ENCODE data around the gene LIFR. TPM values are rescaled to one million over a fixed set of nuclear protein-coding genes. Genes with fewer than 3 reads are reported as not detected.
A peak's percentile ranks its signal among the peaks of the same experiment; 100 is the strongest.

Gene LIFR
- total RNA-seq, 1 donor from 2014 or later, result 58.0 TPM

- Mint-ChIP-seq H3K36me3 (peaks cover 27% of the 10 kb centered on the region), H3K9me3 (peaks cover 5% of the 10 kb centered on the region), H3K4me3 (no peak overlapping the region), H3K27me3 (ENCODE audit: low read depth) (no peaks in the 10 kb centered on the region), H3K4me1 (peaks cover 24% of the 10 kb centered on the region), H3K27ac (peak overlapping the region; percentile 85)
- no peak for TF ChIP-seq CTCF (IDR thresholded peaks at IDR 0.05; ENCODE audit: unreplicated experiment)
- no peak for DNase-seq (ENCODE audit: low spot score in 2 of 2, unreplicated experiment in 2 of 2)
These were observed 41.4 kb downstream of the LIFR start for GRCh38 chr5:38515092-38515491.

- H3K4me3 Mint-ChIP-seq, result no peak overlapping the region
- TF ChIP-seq CTCF (IDR thresholded peaks at IDR 0.05; ENCODE audit: unreplicated experiment), result no peak
- no peak for DNase-seq (ENCODE audit: low spot score in 2 of 2, unreplicated experiment in 2 of 2)
- peak overlapping the region; percentile 73 for H3K27ac Mint-ChIP-seq
- no peaks in the 10 kb centered on the region for H3K27me3 Mint-ChIP-seq (ENCODE audit: low read depth)
- peaks cover 19% of the 10 kb centered on the region for H3K4me1 Mint-ChIP-seq
- peaks cover 15% of the 10 kb centered on the region for H3K36me3 Mint-ChIP-seq
- H3K9me3 Mint-ChIP-seq, result no peaks in the 10 kb centered on the region
These were observed 47.3 kb downstream of the LIFR start for GRCh38 chr5:38509185-38509584.

GRCh38 chr5:38506302-38506701, 50.1 kb downstream of the LIFR start:
- peaks cover 15% of the 10 kb centered on the region for H3K4me1 Mint-ChIP-seq
- no peaks in the 10 kb centered on the region for H3K9me3 Mint-ChIP-seq
- DNase-seq (ENCODE audit: low spot score in 2 of 2, unreplicated experiment in 2 of 2), result no peak
- H3K27me3 Mint-ChIP-seq (ENCODE audit: low read depth), result no peaks in the 10 kb centered on the region
- no peak overlapping the region for H3K27ac Mint-ChIP-seq
- peaks cover 8% of the 10 kb centered on the region for H3K36me3 Mint-ChIP-seq
- no peak for TF ChIP-seq CTCF (IDR thresholded peaks at IDR 0.05; ENCODE audit: unreplicated experiment)
- H3K4me3 Mint-ChIP-seq, result no peak overlapping the region

GRCh38 chr5:38500573-38501260, 55.7 kb downstream of the LIFR start:
- no peaks in the 10 kb centered on the region for H3K9me3 Mint-ChIP-seq
- H3K27ac Mint-ChIP-seq, result no peak overlapping the region
- no peak overlapping the region for H3K4me3 Mint-ChIP-seq
- H3K4me1 Mint-ChIP-seq, result no peaks in the 10 kb centered on the region
- no peak for TF ChIP-seq CTCF (IDR thresholded peaks at IDR 0.05; ENCODE audit: unreplicated experiment)
- no peak for DNase-seq (ENCODE audit: low spot score in 2 of 2, unreplicated experiment in 2 of 2)
- peaks cover 9% of the 10 kb centered on the region for H3K36me3 Mint-ChIP-seq
- no peaks in the 10 kb centered on the region for H3K27me3 Mint-ChIP-seq (ENCODE audit: low read depth)

GRCh38 chr5:38497946-38498345, 58.5 kb downstream of the LIFR start:
- Mint-ChIP-seq H3K27ac (no peak overlapping the region), H3K9me3 (no peaks in the 10 kb centered on the region), H3K27me3 (ENCODE audit: low read depth) (no peaks in the 10 kb centered on the region), H3K4me3 (no peak overlapping the region), H3K36me3 (peaks cover 20% of the 10 kb centered on the region), H3K4me1 (no peaks in the 10 kb centered on the region)
- no peak for TF ChIP-seq CTCF (IDR thresholded peaks at IDR 0.05; ENCODE audit: unreplicated experiment)
- DNase-seq (ENCODE audit: low spot score in 2 of 2, unreplicated experiment in 2 of 2), result no peak
